GM12878 (cell line): ENCODE results near the gene PARVA.

ENCODE experiments used
- BCL3 ChIP-seq: IDR thresholded peaks from 2 replicates; pipeline ENCODE4 v1.6.1; 2011; ENCODE audit warnings: borderline replicate concordance, low read depth, mild to moderate bottlenecking, moderate library complexity, low read length; ENCODE audit not compliant: insufficient read depth, poor library complexity, severe bottlenecking
- ETV6 ChIP-seq, 2 experiments: fragments of 450-650 bp in 1 of 2; IDR thresholded peaks in 1 of 2; conservative IDR thresholded peaks in 1 of 2; 2 replicates each; pipeline ENCODE4 v1.6.1; 2014; ENCODE audit warnings: antibody characterized with exemption in 1 of 2, borderline replicate concordance in 1 of 2, low read depth in 1 of 2, mild to moderate bottlenecking in 1 of 2, moderate library complexity in 1 of 2
- JUND ChIP-seq: IDR thresholded peaks from 2 replicates; pipeline ENCODE4 v1.6.1; 2012; ENCODE audit warnings: low read depth, mild to moderate bottlenecking, low read length, improper control_type of control experiment, moderate library complexity
- SMARCA5 ChIP-seq: fragments of 450-650 bp; IDR thresholded peaks from 2 replicates; pipeline ENCODE4 v1.6.1; 2017; ENCODE audit warnings: mild to moderate bottlenecking
- ZNF274 ChIP-seq: IDR thresholded peaks from one replicate; pipeline ENCODE4 v1.8.0; 2011; ENCODE audit not compliant: insufficient read length, insufficient read depth
- TF ChIP-seq, protein P1 (sequence below), 3 experiments: IDR thresholded peaks in 2 of 3; conservative IDR thresholded peaks in 1 of 3; 2 replicates each; pipeline ENCODE4 v1.5.1; 2011; ENCODE audit warnings: low read depth in 3 of 3, low read length in 3 of 3, mild to moderate bottlenecking in 3 of 3, control low read depth in 2 of 3, moderate library complexity in 2 of 3, inconsistent platforms in 1 of 3, mixed read lengths in 1 of 3; ENCODE audit not compliant: control insufficient read depth in 2 of 3, insufficient read depth in 1 of 3; ENCODE audit errors: extremely low read depth in 1 of 3
- TF ChIP-seq, protein P2 (sequence below): fragments of 450-650 bp; IDR thresholded peaks from 2 replicates; pipeline ENCODE4 v1.6.1; 2018; ENCODE audit warnings: borderline replicate concordance, mild to moderate bottlenecking; ENCODE audit not compliant: partially characterized antibody

GRCh38 chr11:12458042-12458441 lies 80.7 kb downstream of the PARVA start:
- TF ChIP-seq SMARCA5 (no peak), ETV6 (conservative IDR thresholded peaks at IDR 0.05 in 1 of 2, IDR thresholded peaks at IDR 0.05 in 1 of 2; ENCODE audit: borderline replicate concordance in 1 of 2, low read depth in 1 of 2) (no peak), BCL3 (no peak), JUND (no peak), ZNF274 (no peak)
- TF ChIP-seq, protein P1, sequence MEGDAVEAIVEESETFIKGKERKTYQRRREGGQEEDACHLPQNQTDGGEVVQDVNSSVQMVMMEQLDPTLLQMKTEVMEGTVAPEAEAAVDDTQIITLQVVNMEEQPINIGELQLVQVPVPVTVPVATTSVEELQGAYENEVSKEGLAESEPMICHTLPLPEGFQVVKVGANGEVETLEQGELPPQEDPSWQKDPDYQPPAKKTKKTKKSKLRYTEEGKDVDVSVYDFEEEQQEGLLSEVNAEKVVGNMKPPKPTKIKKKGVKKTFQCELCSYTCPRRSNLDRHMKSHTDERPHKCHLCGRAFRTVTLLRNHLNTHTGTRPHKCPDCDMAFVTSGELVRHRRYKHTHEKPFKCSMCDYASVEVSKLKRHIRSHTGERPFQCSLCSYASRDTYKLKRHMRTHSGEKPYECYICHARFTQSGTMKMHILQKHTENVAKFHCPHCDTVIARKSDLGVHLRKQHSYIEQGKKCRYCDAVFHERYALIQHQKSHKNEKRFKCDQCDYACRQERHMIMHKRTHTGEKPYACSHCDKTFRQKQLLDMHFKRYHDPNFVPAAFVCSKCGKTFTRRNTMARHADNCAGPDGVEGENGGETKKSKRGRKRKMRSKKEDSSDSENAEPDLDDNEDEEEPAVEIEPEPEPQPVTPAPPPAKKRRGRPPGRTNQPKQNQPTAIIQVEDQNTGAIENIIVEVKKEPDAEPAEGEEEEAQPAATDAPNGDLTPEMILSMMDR (IDR thresholded peaks at IDR 0.05 in 2 of 3, conservative IDR thresholded peaks at IDR 0.05 in 1 of 3; ENCODE audit: control insufficient read depth in 2 of 3, extremely low read depth in 1 of 3, insufficient read depth in 1 of 3, low read depth in 3 of 3, low read length in 3 of 3): no peak
- TF ChIP-seq, protein P2, sequence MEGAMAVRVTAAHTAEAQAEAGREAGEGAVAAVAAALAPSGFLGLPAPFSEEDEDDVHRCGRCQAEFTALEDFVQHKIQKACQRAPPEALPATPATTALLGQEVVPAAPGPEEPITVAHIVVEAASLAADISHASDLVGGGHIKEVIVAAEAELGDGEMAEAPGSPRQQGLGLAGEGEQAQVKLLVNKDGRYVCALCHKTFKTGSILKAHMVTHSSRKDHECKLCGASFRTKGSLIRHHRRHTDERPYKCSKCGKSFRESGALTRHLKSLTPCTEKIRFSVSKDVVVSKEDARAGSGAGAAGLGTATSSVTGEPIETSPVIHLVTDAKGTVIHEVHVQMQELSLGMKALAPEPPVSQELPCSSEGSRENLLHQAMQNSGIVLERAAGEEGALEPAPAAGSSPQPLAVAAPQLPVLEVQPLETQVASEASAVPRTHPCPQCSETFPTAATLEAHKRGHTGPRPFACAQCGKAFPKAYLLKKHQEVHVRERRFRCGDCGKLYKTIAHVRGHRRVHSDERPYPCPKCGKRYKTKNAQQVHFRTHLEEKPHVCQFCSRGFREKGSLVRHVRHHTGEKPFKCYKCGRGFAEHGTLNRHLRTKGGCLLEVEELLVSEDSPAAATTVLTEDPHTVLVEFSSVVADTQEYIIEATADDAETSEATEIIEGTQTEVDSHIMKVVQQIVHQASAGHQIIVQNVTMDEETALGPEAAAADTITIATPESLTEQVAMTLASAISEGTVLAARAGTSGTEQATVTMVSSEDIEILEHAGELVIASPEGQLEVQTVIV: no peak
